Limb (tissue), 2 donors: Measurements from ENCODE around the gene ATG7.
"Not testable (repeated sequence)": the region's sequence is repeated elsewhere in the genome, so short reads cannot be mapped to it uniquely, and the experiment has no call there.

Source experiments
- DNase-seq, 2 donors: peaks; one replicate each; pipeline ENCODE4 v3.0.0-alpha.2; 2016; ENCODE audit errors: extremely low spot score in 2 of 2

The ATG7 gene

GRCh38 chr3:11254876-11255275, 17.3 kb upstream of the ATG7 start:
- no peak for DNase-seq

GRCh38 chr3:11255537-11255936, 16.7 kb upstream of the ATG7 start:
- DNase-seq = not testable (repeated sequence)

GRCh38 chr3:11258958-11259357, 13.2 kb upstream of the ATG7 start:
- no peak for DNase-seq

GRCh38 chr3:11260460-11260859, 11.7 kb upstream of the ATG7 start:
- no peak for DNase-seq

GRCh38 chr3:11269007-11269406, 3.2 kb upstream of the ATG7 start:
- no peak for DNase-seq

GRCh38 chr3:11272906-11273574, 843 bp downstream of the ATG7 start:
- no peak for DNase-seq

GRCh38 chr3:11273891-11274291, 1.7 kb downstream of the ATG7 start:
- no peak for DNase-seq

GRCh38 chr3:11274566-11275142, 2.5 kb downstream of the ATG7 start:
- DNase-seq = no peak

- no peak for DNase-seq
Measured at GRCh38 chr3:11275926-11276325, 3.7 kb downstream of the ATG7 start.

- no peak for DNase-seq
Measured at GRCh38 chr3:11276901-11277300, 4.7 kb downstream of the ATG7 start.

GRCh38 chr3:11282250-11283138, 10.3 kb downstream of the ATG7 start:
- peak; percentile 53 to 78 for DNase-seq

GRCh38 chr3:11283139-11283475, 10.9 kb downstream of the ATG7 start:
- DNase-seq = no peak

- DNase-seq = no peak
Measured at GRCh38 chr3:11284011-11284410, 11.8 kb downstream of the ATG7 start.

GRCh38 chr3:11285471-11285870, 13.3 kb downstream of the ATG7 start:
- no peak for DNase-seq

GRCh38 chr3:11287404-11287803, 15.2 kb downstream of the ATG7 start:
- DNase-seq = no peak

GRCh38 chr3:11288021-11288491, 15.9 kb downstream of the ATG7 start:
- no peak for DNase-seq

- DNase-seq = no peak
Measured at GRCh38 chr3:11288786-11289637, 16.8 kb downstream of the ATG7 start.

GRCh38 chr3:11289864-11290263, 17.7 kb downstream of the ATG7 start:
- no peak for DNase-seq

- DNase-seq = no peak
Measured at GRCh38 chr3:11290743-11291680, 18.8 kb downstream of the ATG7 start.

- no peak for DNase-seq
Measured at GRCh38 chr3:11291808-11292207, 19.6 kb downstream of the ATG7 start.
